NCI-H2171 (cell line): ENCODE data around the gene EPHA6.

Source experiments
- DNase-seq: peaks from one replicate; lab custom pipeline; 2025; lab: John Stamatoyannopoulos, UW

EPHA6 gene

GRCh38 chr3:97647441-97647982 lies 833.1 kb downstream of the EPHA6 start:
- DNase-seq = no peak

- DNase-seq = no peak
Observed at GRCh38 chr3:97655971-97656370, 841.6 kb downstream of the EPHA6 start.

- no peak for DNase-seq
Observed at GRCh38 chr3:97656638-97657037, 842.2 kb downstream of the EPHA6 start.

GRCh38 chr3:97658668-97659285 lies 844.4 kb downstream of the EPHA6 start:
- peak; percentile 44 for DNase-seq

- no peak for DNase-seq
Observed at GRCh38 chr3:97662264-97662663, 847.9 kb downstream of the EPHA6 start.

- no peak for DNase-seq
Observed at GRCh38 chr3:97662762-97663161, 848.4 kb downstream of the EPHA6 start.

- DNase-seq = no peak
Observed at GRCh38 chr3:97665896-97666295, 851.5 kb downstream of the EPHA6 start.

- DNase-seq = no peak
Observed at GRCh38 chr3:97670952-97671351, 856.6 kb downstream of the EPHA6 start.

- DNase-seq = no peak
Observed at GRCh38 chr3:97673357-97673997, 859.1 kb downstream of the EPHA6 start.

GRCh38 chr3:97674461-97674860 lies 860.1 kb downstream of the EPHA6 start:
- DNase-seq = no peak

GRCh38 chr3:97680210-97680609 lies 865.8 kb downstream of the EPHA6 start:
- DNase-seq = no peak

- DNase-seq = no peak
Observed at GRCh38 chr3:97680696-97681095, 866.3 kb downstream of the EPHA6 start.

- no peak for DNase-seq
Observed at GRCh38 chr3:97684490-97684889, 870.1 kb downstream of the EPHA6 start.

- DNase-seq = no peak
Observed at GRCh38 chr3:97686258-97686657, 871.9 kb downstream of the EPHA6 start.

- DNase-seq = no peak
Observed at GRCh38 chr3:97687734-97688133, 873.3 kb downstream of the EPHA6 start.

GRCh38 chr3:97689111-97689510 lies 874.7 kb downstream of the EPHA6 start:
- DNase-seq = no peak

GRCh38 chr3:97689962-97690361 lies 875.6 kb downstream of the EPHA6 start:
- DNase-seq = no peak

GRCh38 chr3:97691354-97691753 lies 877.0 kb downstream of the EPHA6 start:
- no peak for DNase-seq

- no peak for DNase-seq
Observed at GRCh38 chr3:97692389-97692788, 878.0 kb downstream of the EPHA6 start.

- no peak for DNase-seq
Observed at GRCh38 chr3:97692831-97693230, 878.4 kb downstream of the EPHA6 start.

GRCh38 chr3:97694876-97695275 lies 880.5 kb downstream of the EPHA6 start:
- DNase-seq = no peak

- no peak for DNase-seq
Observed at GRCh38 chr3:97698691-97699090, 884.3 kb downstream of the EPHA6 start.

GRCh38 chr3:97699889-97700288 lies 885.5 kb downstream of the EPHA6 start:
- no peak for DNase-seq

GRCh38 chr3:97705764-97706163 lies 891.4 kb downstream of the EPHA6 start:
- no peak for DNase-seq
